ENCODE data around the gene STK16. TPM values are rescaled to one million over a fixed set of nuclear protein-coding genes. Genes with fewer than 3 reads are reported as not detected.

Gene STK16
- total RNA-seq, 1 donor from 2014 or later, result 29.5 TPM

GRCh38 chr2:219266232-219266631 is 21.0 kb downstream of the STK16 start:
- H3K36me3 Mint-ChIP-seq (ENCODE audit: low read depth, unreplicated experiment), result no peaks in the 10 kb centered on the region

GRCh38 chr2:219266886-219267285 is 21.6 kb downstream of the STK16 start:
- H3K4me3 Mint-ChIP-seq (ENCODE audit: unreplicated experiment), result no peak overlapping the region

More at GRCh38 chr2:219266232-219266631, 21.0 kb downstream of the STK16 start:
- DNase-seq (ENCODE audit: low spot score), result no peak
- Mint-ChIP-seq H3K27me3 (ENCODE audit: unreplicated experiment) (peaks cover 2% of the 10 kb centered on the region), H3K4me3 (ENCODE audit: unreplicated experiment) (no peak overlapping the region), H3K9me3 (ENCODE audit: unreplicated experiment) (no peaks in the 10 kb centered on the region), H3K27ac (ENCODE audit: unreplicated experiment) (no peak overlapping the region), H3K4me1 (ENCODE audit: unreplicated experiment) (peaks cover 9% of the 10 kb centered on the region)
- no peak for TF ChIP-seq CTCF (IDR thresholded peaks at IDR 0.05; ENCODE audit: unreplicated experiment)

GRCh38 chr2:219268294-219268693 is 23.0 kb downstream of the STK16 start:
- Mint-ChIP-seq H3K4me3 (ENCODE audit: unreplicated experiment) (no peak overlapping the region), H3K4me1 (ENCODE audit: unreplicated experiment) (peaks cover 2% of the 10 kb centered on the region), H3K36me3 (ENCODE audit: low read depth, unreplicated experiment) (no peaks in the 10 kb centered on the region), H3K27ac (ENCODE audit: unreplicated experiment) (no peak overlapping the region), H3K9me3 (ENCODE audit: unreplicated experiment) (no peaks in the 10 kb centered on the region), H3K27me3 (ENCODE audit: unreplicated experiment) (peaks cover 3% of the 10 kb centered on the region)
- no peak for TF ChIP-seq CTCF (IDR thresholded peaks at IDR 0.05; ENCODE audit: unreplicated experiment)
- DNase-seq (ENCODE audit: low spot score), result no peak

More at GRCh38 chr2:219266886-219267285, 21.6 kb downstream of the STK16 start:
- peaks cover 4% of the 10 kb centered on the region for H3K27me3 Mint-ChIP-seq (ENCODE audit: unreplicated experiment)
- H3K4me1 Mint-ChIP-seq (ENCODE audit: unreplicated experiment), result peaks cover 3% of the 10 kb centered on the region
- H3K27ac Mint-ChIP-seq (ENCODE audit: unreplicated experiment), result no peak overlapping the region
- no peaks in the 10 kb centered on the region for H3K9me3 Mint-ChIP-seq (ENCODE audit: unreplicated experiment)
- no peaks in the 10 kb centered on the region for H3K36me3 Mint-ChIP-seq (ENCODE audit: low read depth, unreplicated experiment)
- no peak for TF ChIP-seq CTCF (IDR thresholded peaks at IDR 0.05; ENCODE audit: unreplicated experiment)
- DNase-seq (ENCODE audit: low spot score), result no peak

GRCh38 chr2:219269362-219270054 is 24.2 kb downstream of the STK16 start:
- no peak overlapping the region for H3K4me3 Mint-ChIP-seq (ENCODE audit: unreplicated experiment)
- no peaks in the 10 kb centered on the region for H3K9me3 Mint-ChIP-seq (ENCODE audit: unreplicated experiment)
- TF ChIP-seq CTCF (IDR thresholded peaks at IDR 0.05; ENCODE audit: unreplicated experiment), result no peak
- no peak for DNase-seq (ENCODE audit: low spot score)
- no peaks in the 10 kb centered on the region for H3K36me3 Mint-ChIP-seq (ENCODE audit: low read depth, unreplicated experiment)
- H3K27ac Mint-ChIP-seq (ENCODE audit: unreplicated experiment), result no peak overlapping the region
- H3K27me3 Mint-ChIP-seq (ENCODE audit: unreplicated experiment), result peaks cover 3% of the 10 kb centered on the region
- H3K4me1 Mint-ChIP-seq (ENCODE audit: unreplicated experiment), result peaks cover 3% of the 10 kb centered on the region

- no peak overlapping the region for H3K27ac Mint-ChIP-seq (ENCODE audit: unreplicated experiment)
- H3K4me3 Mint-ChIP-seq (ENCODE audit: unreplicated experiment), result no peak overlapping the region
- no peaks in the 10 kb centered on the region for H3K9me3 Mint-ChIP-seq (ENCODE audit: unreplicated experiment)
- DNase-seq (ENCODE audit: low spot score), result no peak
- peaks cover 3% of the 10 kb centered on the region for H3K27me3 Mint-ChIP-seq (ENCODE audit: unreplicated experiment)
- no peaks in the 10 kb centered on the region for H3K36me3 Mint-ChIP-seq (ENCODE audit: low read depth, unreplicated experiment)
- no peak for TF ChIP-seq CTCF (IDR thresholded peaks at IDR 0.05; ENCODE audit: unreplicated experiment)
- peaks cover 5% of the 10 kb centered on the region for H3K4me1 Mint-ChIP-seq (ENCODE audit: unreplicated experiment)
Observed at GRCh38 chr2:219270055-219270372, 24.7 kb downstream of the STK16 start.

Data from endothelial cell (in vitro differentiated cells).